D721Med (cell line): ENCODE data around the gene THSD4.

Experiments
- DNase-seq: peaks from one replicate; pipeline ENCODE4 v3.0.0; 2011; ENCODE audit warnings: low spot score; ENCODE audit not compliant: insufficient read length
- FAIRE-seq: peaks from 2 replicates; lab custom pipeline; 2011; peaks lifted over from hg19 to GRCh38; lab: Jason Lieb, UNC
- CTCF ChIP-seq: IDR thresholded peaks from 2 replicates; pipeline ENCODE4 v1.5.1; 2012; ENCODE audit warnings: mild to moderate bottlenecking, control low read depth; ENCODE audit not compliant: insufficient read depth; ENCODE audit errors: missing control alignments

The THSD4 gene

GRCh38 chr15:71779073-71779797, 664.0 kb downstream of the THSD4 start:
- FAIRE-seq (no peak), DNase-seq (no peak)
- TF ChIP-seq CTCF = no peak

DNA sequence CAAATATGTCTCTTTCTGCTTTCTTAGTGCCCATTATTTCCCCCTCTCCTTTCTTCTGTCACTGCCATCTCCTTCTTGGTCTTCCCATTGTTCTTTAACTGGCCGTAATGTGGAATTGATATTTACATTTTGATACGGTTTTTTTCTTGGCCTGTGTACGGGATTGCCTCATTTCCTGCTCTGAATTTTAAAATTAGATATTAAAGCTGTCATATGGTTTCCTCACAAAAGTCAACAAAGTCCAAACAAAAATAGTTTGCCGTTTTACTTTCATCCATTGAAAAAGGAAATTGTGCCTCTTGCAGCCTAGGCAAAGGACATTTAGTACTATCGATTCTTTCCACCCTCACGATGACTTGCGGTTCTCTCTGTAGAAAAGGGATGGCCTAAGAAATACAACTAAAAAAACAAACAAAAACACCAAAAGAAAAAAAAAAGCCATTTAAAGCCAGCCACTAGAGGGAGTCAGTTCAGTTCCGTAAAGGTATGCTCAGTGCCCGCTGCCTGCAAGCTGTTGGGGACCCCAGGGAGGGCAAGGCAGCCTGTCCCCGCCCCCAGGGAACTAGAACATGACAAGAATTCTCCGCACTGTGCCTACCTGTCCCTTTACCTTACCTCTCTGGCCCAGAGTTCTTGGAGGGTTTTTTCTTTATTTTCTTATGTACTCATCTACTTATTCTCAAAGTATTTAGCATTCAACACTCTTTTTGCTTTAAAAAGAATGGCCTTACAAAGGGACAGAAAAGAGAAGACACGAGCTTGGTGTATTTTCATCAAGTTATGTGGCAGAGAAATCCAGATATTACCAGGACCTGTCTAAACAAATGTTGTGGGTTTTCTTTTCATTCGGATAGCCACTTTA, 665.1 kb downstream of the THSD4 start:
- peak; percentile 69 for TF ChIP-seq CTCF
- FAIRE-seq (no peak), DNase-seq (peak; percentile 55)

DNA sequence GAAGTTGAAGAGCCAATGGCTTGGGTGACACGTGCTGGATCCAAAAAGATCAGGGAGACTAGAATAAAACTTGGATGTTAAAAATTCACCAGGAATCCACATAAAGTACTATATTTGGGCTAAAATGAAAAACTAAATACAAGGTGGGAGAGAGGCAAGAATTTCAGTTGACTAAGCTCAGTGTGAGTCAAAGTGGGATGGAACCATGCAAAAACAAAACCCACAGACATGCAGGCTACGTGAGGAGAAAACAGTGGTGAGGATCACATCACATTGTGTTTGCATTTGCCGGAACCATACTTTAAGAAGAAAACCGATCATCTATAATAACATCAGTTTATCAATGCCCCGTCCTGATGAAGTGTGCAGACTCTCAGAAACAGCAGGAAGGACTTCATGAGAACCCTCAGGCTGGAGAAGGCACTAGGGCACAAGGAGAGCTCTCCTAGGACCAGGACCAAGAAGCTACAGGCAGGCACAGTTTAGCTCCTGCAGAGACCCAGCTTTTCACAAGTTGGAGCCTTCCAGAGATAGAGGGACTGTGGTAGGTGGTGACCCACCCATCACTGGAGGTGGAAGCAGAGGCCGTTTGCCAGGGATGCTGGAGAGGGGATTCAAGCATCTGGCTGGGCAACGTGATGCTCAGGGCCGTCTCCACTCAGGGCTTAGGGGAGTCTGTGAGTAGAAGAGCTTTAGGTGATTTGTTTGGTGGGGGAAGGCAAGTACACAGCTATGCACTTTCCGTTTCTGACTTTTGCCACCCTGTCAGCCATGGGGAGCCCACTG, 666.1 kb downstream of the THSD4 start:
- DNase-seq (no peak), FAIRE-seq (no peak)
- no peak for TF ChIP-seq CTCF

DNA sequence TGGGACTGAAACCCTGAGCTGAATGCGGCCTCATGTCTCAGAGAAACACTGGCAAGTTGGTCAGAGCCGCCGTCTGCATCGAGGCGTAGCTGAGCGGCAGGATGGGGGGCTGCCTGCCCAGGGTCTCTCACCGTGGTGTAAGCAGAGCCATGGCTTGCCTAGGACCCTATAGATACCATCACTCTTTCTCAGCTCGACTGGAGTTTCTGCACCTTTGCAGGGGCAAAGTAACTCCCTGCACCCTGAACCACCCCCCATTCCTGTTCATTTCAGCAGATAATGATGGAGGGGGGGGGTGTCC, 666.6 kb downstream of the THSD4 start:
- FAIRE-seq (no peak), DNase-seq (no peak)
- TF ChIP-seq CTCF = no peak

DNA sequence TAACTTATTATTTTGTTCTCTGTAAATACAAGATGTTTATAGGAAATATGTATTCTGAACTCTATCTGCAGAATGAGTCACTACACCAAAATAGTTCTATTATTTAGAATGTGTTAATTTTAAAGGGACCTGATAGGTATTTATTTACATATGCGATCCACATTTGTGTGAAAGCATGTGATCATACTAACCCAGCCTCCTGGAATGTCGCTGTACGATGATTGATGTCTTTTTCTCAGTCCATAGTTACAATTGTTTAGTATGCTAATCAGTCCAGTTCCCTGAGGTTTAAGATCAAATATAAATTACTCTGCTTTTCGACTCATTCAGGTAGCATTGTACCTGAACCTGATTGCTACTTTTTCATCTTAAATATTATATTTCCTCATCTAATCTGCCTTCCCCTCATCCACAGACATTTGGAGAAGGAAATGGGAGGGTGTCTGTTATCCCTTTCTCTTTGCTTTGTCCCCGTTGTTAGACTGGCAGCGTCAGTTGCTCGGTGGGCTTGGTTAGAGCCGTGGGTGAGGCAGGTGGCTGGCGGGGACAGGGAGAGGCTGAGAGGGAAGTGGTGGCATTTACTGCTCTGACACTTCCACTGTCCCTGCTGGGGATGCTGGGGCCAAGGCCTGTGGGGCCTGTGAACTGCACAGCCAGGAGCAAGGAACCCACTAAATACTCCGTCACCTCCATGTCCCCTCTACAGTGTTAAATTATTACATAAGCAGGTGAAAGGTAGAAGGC, 667.3 kb downstream of the THSD4 start:
- FAIRE-seq (no peak), DNase-seq (no peak)

GRCh38 chr15:71784719-71785118, 669.4 kb downstream of the THSD4 start:
- no peak for DNase-seq
- TF ChIP-seq CTCF = peak; percentile 45
- FAIRE-seq = no peak

More for the DNA sequence above, 667.3 kb downstream of the THSD4 start:
- TF ChIP-seq CTCF = no peak
